Activated naive CD8-positive, alpha-beta T cell treated with anti-CD3 and anti-CD28 coated beads, Interleukin-2, amount 50 U/mL, for 24 hours (primary cell): ENCODE measurements around the gene LIN54.
"Not testable (repeated sequence)": the region's sequence is repeated elsewhere in the genome, so short reads cannot be mapped to it uniquely, and the experiment has no call there.

Source experiments
- ATAC-seq: fragments of 150-1000 bp; cut with Tn5 transposase; one replicate; pipeline ENCODE4 v1.10.0; 2021
- DNase-seq: peaks from one replicate; pipeline ENCODE4 v3.0.0; 2021
- H3K27ac Mint-ChIP-seq: one replicate; pipeline ENCODE4 v1.8.0; 2021; ENCODE audit warnings: mild to moderate bottlenecking, mixed read lengths
- H3K27me3 Mint-ChIP-seq: one replicate; pipeline ENCODE4 v1.8.0; 2021; ENCODE audit warnings: mixed read lengths
- H3K36me3 Mint-ChIP-seq: one replicate; pipeline ENCODE4 v1.8.0; 2021; ENCODE audit warnings: low read depth, mixed read lengths
- H3K4me1 Mint-ChIP-seq: one replicate; pipeline ENCODE4 v1.8.0; 2021; ENCODE audit warnings: mixed read lengths
- H3K4me3 Mint-ChIP-seq: one replicate; pipeline ENCODE4 v1.8.0; 2021; ENCODE audit warnings: mild to moderate bottlenecking, moderate library complexity, mixed read lengths
- H3K9me3 Mint-ChIP-seq: one replicate; pipeline ENCODE4 v1.8.0; 2021; ENCODE audit warnings: mixed read lengths

The LIN54 gene

DNA sequence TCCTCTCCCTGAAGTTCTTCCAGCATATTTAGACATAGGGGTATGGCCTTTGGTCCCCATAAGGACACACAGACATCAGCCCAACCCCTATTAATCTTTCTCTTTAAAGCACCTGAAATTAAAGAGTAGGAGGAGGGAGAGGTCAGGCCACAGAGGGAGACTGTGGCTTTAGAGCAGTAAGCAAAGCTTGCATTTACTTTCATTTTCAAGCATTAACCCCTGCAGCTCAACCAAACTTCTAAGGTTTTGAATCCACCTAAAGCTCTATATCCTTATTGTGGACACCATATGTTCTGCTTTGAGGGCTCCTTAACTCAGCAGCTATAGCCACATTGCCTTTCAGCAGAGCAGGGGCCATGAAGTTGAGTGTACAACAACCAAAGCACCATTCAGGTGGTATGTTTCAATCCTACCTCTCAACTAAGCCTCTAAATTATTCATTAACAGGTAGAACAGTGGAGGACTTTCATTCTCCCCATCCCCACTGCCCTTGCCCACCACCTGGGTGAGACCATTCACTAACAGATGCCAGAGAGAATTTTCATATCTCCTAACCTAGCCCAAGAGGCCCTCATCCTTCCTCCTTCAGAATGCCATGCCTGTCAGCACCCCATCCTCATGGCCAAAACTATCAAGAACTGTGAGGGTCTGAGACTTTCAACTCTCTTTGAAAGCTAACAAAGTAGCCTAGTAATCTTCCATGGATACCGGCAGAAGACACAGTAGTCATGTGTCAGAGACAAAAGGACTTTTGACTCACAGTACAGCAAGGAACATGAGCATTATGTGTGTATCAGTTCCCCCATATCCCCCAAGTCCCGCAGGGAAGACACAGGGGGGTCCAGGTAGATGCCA is 20.8 kb downstream of the LIN54 start:
- Mint-ChIP-seq H3K4me3 (no peak overlapping the region), H3K36me3 (peaks cover 10% of the 10 kb centered on the region), H3K4me1 (peaks cover 20% of the 10 kb centered on the region), H3K9me3 (no peaks in the 10 kb centered on the region), H3K27me3 (no peaks in the 10 kb centered on the region), H3K27ac (peak overlapping the region; percentile 55)
- ATAC-seq, result peak; percentile 73
- DNase-seq, result no peak

DNA sequence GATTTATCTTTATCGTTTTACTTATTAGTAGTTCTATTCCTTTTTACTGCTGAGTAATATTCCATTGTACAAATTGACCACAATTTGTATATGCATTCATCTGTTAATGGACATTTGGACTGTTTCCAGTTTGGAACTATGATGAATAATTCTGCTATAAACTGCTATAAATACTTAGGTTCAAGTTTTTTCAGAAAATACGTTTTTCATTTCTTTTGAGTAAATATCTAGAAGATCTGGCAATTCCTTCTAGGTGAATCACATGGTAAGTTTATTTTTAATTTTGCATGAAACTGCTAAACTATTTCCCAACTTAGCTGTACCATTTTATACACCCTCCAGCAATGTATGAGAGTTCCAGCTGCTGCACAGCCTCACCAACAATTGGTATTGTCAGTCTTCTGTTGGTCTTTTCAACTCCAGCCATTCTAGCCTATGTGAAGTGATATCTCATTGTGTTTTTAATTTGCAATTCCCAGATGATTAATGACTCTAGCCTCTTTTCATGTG is 22.2 kb downstream of the LIN54 start:
- Mint-ChIP-seq H3K27ac (no peak overlapping the region), H3K4me1 (peaks cover 28% of the 10 kb centered on the region), H3K27me3 (no peaks in the 10 kb centered on the region), H3K36me3 (peaks cover 19% of the 10 kb centered on the region), H3K9me3 (no peaks in the 10 kb centered on the region), H3K4me3 (no peak overlapping the region)
- DNase-seq (no peak), ATAC-seq (no peak)

DNA sequence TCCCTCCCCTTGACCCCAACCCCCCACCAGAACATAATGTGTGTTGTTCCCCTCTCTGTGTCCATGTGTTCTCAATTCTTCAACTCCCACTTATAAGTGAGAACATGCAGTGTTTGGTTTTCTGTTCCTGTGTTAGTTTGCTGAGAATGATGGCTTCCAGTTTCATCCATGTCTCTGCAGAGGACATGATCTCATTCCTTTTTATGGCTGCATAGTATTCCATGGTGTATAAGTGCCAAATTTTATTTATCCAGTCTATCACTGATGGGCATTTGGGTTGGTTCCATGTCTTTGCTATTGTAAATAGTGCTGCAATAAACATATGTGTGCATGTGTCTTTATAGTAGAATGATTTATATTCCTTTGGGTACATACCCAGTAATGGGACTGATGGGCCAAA is 23.1 kb downstream of the LIN54 start:
- not testable (repeated sequence) for ATAC-seq, H3K4me3 Mint-ChIP-seq, H3K27ac Mint-ChIP-seq, H3K9me3 Mint-ChIP-seq, H3K27me3 Mint-ChIP-seq, DNase-seq
- Mint-ChIP-seq H3K4me1 (peaks cover 28% of the 10 kb centered on the region), H3K36me3 (peaks cover 22% of the 10 kb centered on the region)

DNA sequence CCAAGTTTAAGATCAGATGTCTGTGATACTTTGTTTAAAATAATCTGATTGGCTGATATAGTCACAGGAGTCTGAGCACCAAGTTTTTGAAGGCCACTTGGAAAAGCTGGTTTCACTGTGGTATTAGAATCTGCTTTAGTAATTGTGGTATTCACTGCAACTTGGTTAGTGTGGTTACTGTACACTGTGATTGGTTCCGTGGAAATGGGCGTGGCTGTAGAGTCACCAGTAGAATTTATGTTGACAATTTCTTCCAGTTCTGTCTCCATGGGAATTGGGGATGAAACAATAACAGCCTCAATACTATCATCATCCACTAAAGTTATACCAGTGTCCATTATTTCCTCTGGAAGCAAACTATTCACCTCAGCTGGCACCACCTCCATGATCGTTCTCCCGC is 26.2 kb downstream of the LIN54 start:
- no peaks in the 10 kb centered on the region for H3K27me3 Mint-ChIP-seq
- peaks cover 14% of the 10 kb centered on the region for H3K4me1 Mint-ChIP-seq
- peaks cover 23% of the 10 kb centered on the region for H3K36me3 Mint-ChIP-seq
- DNase-seq (peak; percentile 29), ATAC-seq (peak; percentile 63)
- no peak overlapping the region for H3K27ac Mint-ChIP-seq
- H3K4me3 Mint-ChIP-seq, result no peak overlapping the region
- H3K9me3 Mint-ChIP-seq, result no peaks in the 10 kb centered on the region

DNA sequence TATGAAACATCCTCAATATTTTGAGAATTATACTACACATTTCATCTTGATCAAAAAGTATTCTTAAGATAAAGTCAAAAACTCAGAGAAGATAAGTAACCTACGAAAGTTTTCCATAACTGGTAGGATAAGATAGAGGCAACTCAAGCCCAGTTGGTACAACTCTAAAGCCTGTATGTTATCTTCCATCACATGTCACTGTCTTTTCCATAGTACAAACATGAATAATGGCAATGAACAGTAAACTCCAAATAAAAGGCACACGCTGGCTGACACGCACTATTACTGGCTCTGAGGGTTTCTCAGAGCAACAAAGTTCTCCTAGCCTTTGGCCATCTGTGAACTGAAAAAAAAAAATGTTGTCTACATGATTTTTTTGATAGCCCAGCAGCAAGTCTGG is 27.2 kb downstream of the LIN54 start:
- no peak for ATAC-seq
- H3K27me3 Mint-ChIP-seq, result no peaks in the 10 kb centered on the region

DNA sequence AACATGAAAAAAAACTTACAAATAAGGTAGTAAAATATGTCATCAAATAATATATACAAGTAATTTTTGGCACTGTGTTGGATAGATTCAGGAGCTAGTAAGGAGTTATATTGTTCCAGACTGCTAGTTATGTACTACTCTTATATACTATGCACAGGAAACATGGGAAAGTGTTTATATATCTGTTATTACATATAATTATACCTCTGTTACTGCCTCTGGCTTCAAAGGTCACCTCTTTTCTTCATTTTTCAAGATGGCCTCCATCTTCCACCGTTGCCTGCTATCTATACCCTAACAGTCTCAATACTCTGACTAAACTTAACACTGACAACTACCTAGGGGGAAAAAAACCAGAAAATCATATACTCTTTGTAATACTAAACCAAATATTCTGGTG is 29.5 kb downstream of the LIN54 start:
- H3K36me3 Mint-ChIP-seq, result peaks cover 27% of the 10 kb centered on the region
- H3K4me1 Mint-ChIP-seq, result peaks cover 10% of the 10 kb centered on the region
- ATAC-seq (no peak), DNase-seq (no peak)
- H3K4me3 Mint-ChIP-seq, result no peak overlapping the region
- no peaks in the 10 kb centered on the region for H3K27me3 Mint-ChIP-seq
- no peak overlapping the region for H3K27ac Mint-ChIP-seq
- H3K9me3 Mint-ChIP-seq, result no peaks in the 10 kb centered on the region

More for the DNA sequence above, 27.2 kb downstream of the LIN54 start:
- no peak overlapping the region for H3K4me3 Mint-ChIP-seq
- DNase-seq, result no peak
- H3K4me1 Mint-ChIP-seq, result peaks cover 10% of the 10 kb centered on the region
- H3K9me3 Mint-ChIP-seq, result no peaks in the 10 kb centered on the region
- H3K36me3 Mint-ChIP-seq, result peaks cover 20% of the 10 kb centered on the region
- no peak overlapping the region for H3K27ac Mint-ChIP-seq

DNA sequence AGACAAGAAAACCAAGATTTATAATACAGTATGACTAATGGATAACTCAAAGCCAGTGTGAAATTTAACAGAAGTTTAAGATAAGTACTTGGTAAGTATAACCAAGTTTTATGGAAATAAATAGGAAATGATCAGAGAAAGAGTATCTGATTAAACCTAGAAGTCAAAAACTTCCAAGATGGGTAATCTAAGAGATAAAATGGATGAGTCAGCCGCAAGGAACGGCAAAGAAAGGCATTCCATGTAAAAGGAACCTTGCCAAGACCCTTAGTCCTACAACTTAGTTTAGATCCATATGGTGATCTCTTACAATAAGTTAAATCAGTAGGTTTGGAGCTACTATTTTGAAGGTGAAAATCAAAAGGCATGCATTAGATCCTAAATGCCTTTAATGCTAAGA is 34.8 kb downstream of the LIN54 start:
- DNase-seq (no peak), ATAC-seq (no peak)
- no peaks in the 10 kb centered on the region for H3K4me1 Mint-ChIP-seq
- no peaks in the 10 kb centered on the region for H3K9me3 Mint-ChIP-seq
- no peak overlapping the region for H3K27ac Mint-ChIP-seq
- peaks cover 41% of the 10 kb centered on the region for H3K36me3 Mint-ChIP-seq
- H3K4me3 Mint-ChIP-seq, result no peak overlapping the region
- H3K27me3 Mint-ChIP-seq, result no peaks in the 10 kb centered on the region

DNA sequence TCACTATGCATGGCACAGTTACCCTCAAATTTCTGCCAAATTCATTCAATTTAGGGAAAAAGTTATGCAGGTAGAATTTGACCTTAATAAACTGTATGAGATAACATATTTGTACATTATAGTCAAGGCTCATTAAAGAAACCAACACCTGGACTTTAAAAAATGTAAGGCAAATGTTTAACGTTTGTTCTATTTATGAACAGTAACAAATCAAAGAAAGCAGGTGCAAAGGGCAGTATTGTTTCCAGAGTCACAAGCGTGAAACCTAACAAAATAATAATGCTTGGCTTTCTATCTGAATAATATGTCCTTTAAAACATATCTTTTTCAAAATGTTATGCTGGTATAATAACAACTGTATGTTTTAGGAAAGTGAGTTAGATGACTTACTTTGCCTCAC is 41.2 kb downstream of the LIN54 start:
- Mint-ChIP-seq H3K36me3 (peaks cover 54% of the 10 kb centered on the region), H3K4me3 (no peak overlapping the region), H3K27me3 (no peaks in the 10 kb centered on the region), H3K4me1 (no peaks in the 10 kb centered on the region), H3K27ac (no peak overlapping the region), H3K9me3 (no peaks in the 10 kb centered on the region)
- DNase-seq (no peak), ATAC-seq (no peak)

DNA sequence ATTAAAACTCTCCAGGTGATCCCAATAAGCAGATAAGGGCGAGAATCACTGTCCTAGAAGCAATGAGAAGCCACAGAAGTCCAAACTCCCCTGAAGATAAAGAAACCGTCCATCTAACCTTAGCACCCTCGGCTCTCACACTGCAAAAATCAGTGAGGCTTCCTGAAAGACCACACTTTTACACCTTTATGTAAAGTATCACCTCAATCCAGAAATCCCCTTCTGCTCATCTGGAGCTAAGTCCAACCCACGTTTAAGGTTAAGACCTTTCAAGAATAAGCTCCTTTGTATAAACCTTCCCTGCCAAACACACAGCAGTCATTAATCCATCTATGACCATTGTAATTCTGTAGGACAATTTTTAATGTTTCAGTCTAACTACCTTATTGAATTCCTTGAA is 41.7 kb downstream of the LIN54 start:
- Mint-ChIP-seq H3K4me3 (no peak overlapping the region), H3K9me3 (no peaks in the 10 kb centered on the region), H3K36me3 (peaks cover 55% of the 10 kb centered on the region), H3K27me3 (no peaks in the 10 kb centered on the region), H3K27ac (no peak overlapping the region), H3K4me1 (no peaks in the 10 kb centered on the region)
- DNase-seq (no peak), ATAC-seq (no peak)

DNA sequence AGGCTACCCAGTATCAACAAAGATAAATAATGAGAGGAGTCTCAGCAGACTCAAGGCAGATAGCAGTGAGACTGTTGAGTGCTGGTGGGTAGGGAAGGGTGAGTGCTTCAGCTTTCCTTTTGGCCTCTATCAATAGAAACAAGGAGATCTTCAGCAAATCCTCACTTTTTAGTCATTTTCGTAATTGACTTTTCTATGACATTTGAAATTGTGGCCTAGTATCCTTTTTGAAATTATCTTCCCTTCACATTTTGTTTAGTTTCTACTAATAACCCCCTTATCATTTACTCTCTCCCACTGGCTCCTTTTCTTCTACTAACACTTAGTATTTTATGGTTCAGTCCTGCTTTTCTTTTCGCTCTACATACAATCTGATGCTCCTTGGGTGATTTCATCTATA is 44.9 kb downstream of the LIN54 start:
- Mint-ChIP-seq H3K27ac (no peak overlapping the region), H3K36me3 (peaks cover 59% of the 10 kb centered on the region), H3K27me3 (no peaks in the 10 kb centered on the region), H3K9me3 (no peaks in the 10 kb centered on the region), H3K4me1 (no peaks in the 10 kb centered on the region), H3K4me3 (no peak overlapping the region)
- DNase-seq (no peak), ATAC-seq (no peak)

DNA sequence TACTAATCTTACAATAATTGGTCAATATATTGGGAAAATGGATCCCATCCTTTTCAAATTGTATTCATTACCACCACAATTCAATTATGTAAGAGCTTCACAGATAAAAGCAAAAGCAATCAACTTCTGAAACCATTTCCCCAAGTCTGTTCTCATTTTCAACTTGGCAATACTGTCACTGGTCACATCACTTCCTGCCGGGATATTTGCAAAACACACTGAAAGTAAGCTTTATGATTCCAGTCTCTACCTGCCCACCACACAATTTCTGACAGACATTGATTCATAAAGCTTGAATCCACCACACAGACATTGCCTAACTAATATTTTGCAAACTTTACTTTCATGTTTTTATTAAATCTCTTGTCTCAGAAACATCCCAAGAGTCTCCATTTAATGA is 53.6 kb downstream of the LIN54 start:
- H3K4me1 Mint-ChIP-seq, result peaks cover 6% of the 10 kb centered on the region
- H3K27ac Mint-ChIP-seq, result no peak overlapping the region

DNA sequence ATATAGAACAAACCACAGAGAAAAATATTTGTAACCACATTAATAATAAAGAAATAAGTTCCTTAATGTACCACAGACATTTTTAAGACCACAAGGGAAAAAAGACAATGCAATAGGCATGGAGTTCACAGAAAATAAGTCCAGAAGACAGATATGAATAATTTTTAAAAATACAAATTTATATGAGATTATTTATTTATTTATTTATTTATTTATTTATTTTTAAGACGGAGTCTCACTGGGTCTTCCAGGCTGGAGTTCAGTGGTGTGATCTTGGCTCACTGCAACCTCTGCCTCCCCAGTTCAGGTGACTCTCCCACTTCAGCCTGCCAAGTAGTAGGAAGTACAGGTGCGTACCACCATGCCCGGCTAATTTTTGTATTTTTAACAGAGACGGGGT is 56.4 kb downstream of the LIN54 start:
- no peak for ATAC-seq
- DNase-seq, result no peak
- H3K9me3 Mint-ChIP-seq, result no peaks in the 10 kb centered on the region
- no peak overlapping the region for H3K27ac Mint-ChIP-seq
- no peaks in the 10 kb centered on the region for H3K27me3 Mint-ChIP-seq
- no peak overlapping the region for H3K4me3 Mint-ChIP-seq
- peaks cover 20% of the 10 kb centered on the region for H3K36me3 Mint-ChIP-seq
- H3K4me1 Mint-ChIP-seq, result peaks cover 6% of the 10 kb centered on the region

More for the DNA sequence above, 53.6 kb downstream of the LIN54 start:
- peaks cover 36% of the 10 kb centered on the region for H3K36me3 Mint-ChIP-seq
- H3K9me3 Mint-ChIP-seq, result no peaks in the 10 kb centered on the region
- ATAC-seq, result no peak
- no peak for DNase-seq
- H3K27me3 Mint-ChIP-seq, result no peaks in the 10 kb centered on the region
- no peak overlapping the region for H3K4me3 Mint-ChIP-seq

DNA sequence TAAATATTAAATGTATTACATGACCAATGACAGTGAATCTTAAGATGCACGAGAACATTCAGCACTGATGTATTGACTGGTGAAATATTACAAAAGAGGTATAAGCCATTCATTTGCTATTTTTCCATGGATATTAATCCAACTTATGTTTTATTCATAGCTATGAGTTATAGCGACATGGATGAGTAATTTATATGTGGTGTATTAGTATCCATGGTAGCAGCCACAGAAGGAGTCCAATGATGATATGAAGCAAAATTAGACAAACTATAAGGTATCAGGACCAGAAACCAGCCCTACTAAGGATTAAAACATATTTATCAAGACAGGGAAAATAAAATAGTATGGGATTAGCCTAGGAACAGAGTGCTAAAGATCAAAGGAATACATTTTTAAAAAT is 59.4 kb downstream of the LIN54 start:
- no peak for DNase-seq
- no peak overlapping the region for H3K4me3 Mint-ChIP-seq
- peaks cover 14% of the 10 kb centered on the region for H3K36me3 Mint-ChIP-seq

DNA sequence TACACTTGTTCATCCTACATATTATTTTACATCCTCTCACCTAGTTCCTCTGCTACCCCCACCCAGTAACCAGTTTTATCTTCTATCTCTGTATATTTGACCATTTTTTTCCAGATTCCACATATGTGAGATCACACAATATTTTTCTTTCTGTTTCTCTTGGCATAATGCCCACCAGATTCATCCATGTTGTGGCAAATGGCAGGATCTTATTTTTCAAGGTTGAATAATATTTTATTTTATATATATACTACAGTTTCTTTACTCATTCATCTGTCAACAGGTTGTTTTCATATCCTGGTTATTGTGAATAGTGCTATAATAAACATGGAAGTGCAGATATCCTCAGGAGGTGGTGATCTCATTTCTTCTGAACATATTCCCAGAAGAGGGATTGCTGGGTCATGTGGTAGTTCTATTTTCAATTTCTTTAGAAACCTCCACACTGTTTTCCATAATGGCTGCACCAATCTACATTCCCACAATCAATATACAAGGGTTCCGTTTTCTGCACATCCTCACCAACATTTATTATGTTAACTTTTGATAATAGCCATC is 61.9 kb downstream of the LIN54 start:
- Mint-ChIP-seq H3K36me3 (peaks cover 13% of the 10 kb centered on the region), H3K4me3 (no peak overlapping the region), H3K9me3 (no peaks in the 10 kb centered on the region), H3K4me1 (no peaks in the 10 kb centered on the region), H3K27ac (no peak overlapping the region), H3K27me3 (no peaks in the 10 kb centered on the region)
- DNase-seq (no peak), ATAC-seq (no peak)

More for the DNA sequence above, 59.4 kb downstream of the LIN54 start:
- no peaks in the 10 kb centered on the region for H3K27me3 Mint-ChIP-seq
- no peaks in the 10 kb centered on the region for H3K9me3 Mint-ChIP-seq
- ATAC-seq, result no peak
- no peaks in the 10 kb centered on the region for H3K4me1 Mint-ChIP-seq
- no peak overlapping the region for H3K27ac Mint-ChIP-seq

DNA sequence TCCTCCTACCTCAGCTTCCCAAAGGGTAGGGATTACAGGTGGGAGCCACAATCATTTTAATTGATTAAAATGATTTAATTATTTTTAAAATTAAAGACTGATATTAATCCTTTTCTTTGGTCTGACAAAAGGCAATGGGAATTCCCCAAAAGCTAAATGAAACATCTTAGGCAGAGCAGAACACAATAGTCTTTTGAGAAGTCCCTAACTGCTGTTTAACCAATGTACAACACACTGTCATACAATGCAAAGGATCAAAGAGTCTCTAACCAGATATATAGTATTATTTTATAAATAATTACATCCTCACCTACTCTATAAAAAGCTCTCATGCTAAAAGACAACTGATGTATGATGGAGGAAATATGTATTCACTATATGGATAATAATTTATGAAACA is 63.1 kb downstream of the LIN54 start:
- Mint-ChIP-seq H3K9me3 (no peaks in the 10 kb centered on the region), H3K27ac (no peak overlapping the region), H3K27me3 (no peaks in the 10 kb centered on the region), H3K4me1 (no peaks in the 10 kb centered on the region), H3K36me3 (peaks cover 11% of the 10 kb centered on the region), H3K4me3 (no peak overlapping the region)
- ATAC-seq (no peak), DNase-seq (no peak)
